Stimulated activated memory B cell treated with anti-CD40 and anti-IgM and Interleukin-4, amounts not matched to agents 10 μg/mL and 1 μg/mL and 100 μg/mL, for 72 hours (primary cell): ENCODE results near the gene NOC3L.
"Not testable (repeated sequence)": the region's sequence is repeated elsewhere in the genome, so short reads cannot be mapped to it uniquely, and the experiment has no call there.

Experiments
- ATAC-seq: fragments of 150-1000 bp; cut with Tn5 transposase; 2 replicates; pipeline ENCODE4 v1.10.0; 2021
- H3K27ac Mint-ChIP-seq: one replicate; pipeline ENCODE4 v1.8.0; 2022; ENCODE audit warnings: mild to moderate bottlenecking, mixed read lengths
- H3K27me3 Mint-ChIP-seq: one replicate; pipeline ENCODE4 v1.8.0; 2022; ENCODE audit warnings: mixed read lengths
- H3K36me3 Mint-ChIP-seq: one replicate; pipeline ENCODE4 v1.8.0; 2022; ENCODE audit warnings: mixed read lengths
- H3K4me1 Mint-ChIP-seq: one replicate; pipeline ENCODE4 v1.8.0; 2022; ENCODE audit warnings: mixed read lengths
- H3K4me3 Mint-ChIP-seq: one replicate; pipeline ENCODE4 v1.8.0; 2022; ENCODE audit warnings: mild to moderate bottlenecking, moderate library complexity, mixed read lengths
- H3K9me3 Mint-ChIP-seq: one replicate; pipeline ENCODE4 v1.8.0; 2022; ENCODE audit warnings: mixed read lengths

NOC3L gene

GRCh38 chr10:94362360-94363250 is at the start of gene NOC3L:
Gene NOC3L (minus strand): TSS chr10:94362939. CDS start chr10:94362838, 101 bp downstream.
- Mint-ChIP-seq H3K4me1 (peaks cover 39% of the 10 kb centered on the region), H3K4me3 (peak within 1 kb of the TSS; percentile 96), H3K36me3 (peaks cover 28% of the 10 kb centered on the region), H3K27me3 (no peaks in the 10 kb centered on the region), H3K9me3 (no peaks in the 10 kb centered on the region), H3K27ac (peak within 1 kb of the TSS; percentile 98)
- peak; percentile 99 for ATAC-seq

- no peak for ATAC-seq
- Mint-ChIP-seq H3K27ac (no peak overlapping the region), H3K27me3 (no peaks in the 10 kb centered on the region), H3K36me3 (peaks cover 6% of the 10 kb centered on the region), H3K4me1 (peaks cover 30% of the 10 kb centered on the region), H3K4me3 (no peak overlapping the region), H3K9me3 (no peaks in the 10 kb centered on the region)
These were observed 49.7 kb upstream of the NOC3L start for GRCh38 chr10:94412449-94412848.

GRCh38 chr10:94411304-94411703 is 48.6 kb upstream of the NOC3L start:
- Mint-ChIP-seq H3K4me3 (no peak overlapping the region), H3K27ac (no peak overlapping the region), H3K9me3 (no peaks in the 10 kb centered on the region), H3K4me1 (peaks cover 20% of the 10 kb centered on the region), H3K36me3 (peaks cover 6% of the 10 kb centered on the region), H3K27me3 (no peaks in the 10 kb centered on the region)
- no peak for ATAC-seq

- H3K36me3 Mint-ChIP-seq = peaks cover 6% of the 10 kb centered on the region
- H3K4me3 Mint-ChIP-seq = no peak overlapping the region
- H3K4me1 Mint-ChIP-seq = peaks cover 17% of the 10 kb centered on the region
- no peaks in the 10 kb centered on the region for H3K9me3 Mint-ChIP-seq
- no peaks in the 10 kb centered on the region for H3K27me3 Mint-ChIP-seq
- H3K27ac Mint-ChIP-seq = no peak overlapping the region
- ATAC-seq = no peak
These were observed 46.4 kb upstream of the NOC3L start for GRCh38 chr10:94409021-94409657.

GRCh38 chr10:94407668-94408067 is 44.9 kb upstream of the NOC3L start:
- Mint-ChIP-seq H3K9me3 (no peaks in the 10 kb centered on the region), H3K36me3 (peaks cover 6% of the 10 kb centered on the region), H3K4me3 (no peak overlapping the region), H3K4me1 (peaks cover 6% of the 10 kb centered on the region), H3K27me3 (no peaks in the 10 kb centered on the region), H3K27ac (no peak overlapping the region)
- no peak for ATAC-seq

GRCh38 chr10:94405406-94405805 is 42.7 kb upstream of the NOC3L start:
- no peak for ATAC-seq
- Mint-ChIP-seq H3K4me3 (no peak overlapping the region), H3K36me3 (no peaks in the 10 kb centered on the region), H3K9me3 (no peaks in the 10 kb centered on the region), H3K4me1 (peaks cover 16% of the 10 kb centered on the region), H3K27ac (no peak overlapping the region), H3K27me3 (no peaks in the 10 kb centered on the region)

GRCh38 chr10:94403380-94404213 is 40.9 kb upstream of the NOC3L start:
- peaks cover 16% of the 10 kb centered on the region for H3K4me1 Mint-ChIP-seq
- peak; percentile 89 for ATAC-seq
- peak overlapping the region; percentile 86 for H3K4me3 Mint-ChIP-seq
- H3K36me3 Mint-ChIP-seq = no peaks in the 10 kb centered on the region
- peak overlapping the region; percentile 86 for H3K27ac Mint-ChIP-seq
- no peaks in the 10 kb centered on the region for H3K27me3 Mint-ChIP-seq
- no peaks in the 10 kb centered on the region for H3K9me3 Mint-ChIP-seq

- H3K4me3 Mint-ChIP-seq = peak overlapping the region; percentile 86
- H3K9me3 Mint-ChIP-seq = no peaks in the 10 kb centered on the region
- H3K4me1 Mint-ChIP-seq = peaks cover 16% of the 10 kb centered on the region
- ATAC-seq = peak; percentile 49
- H3K27ac Mint-ChIP-seq = peak overlapping the region; percentile 86
- H3K36me3 Mint-ChIP-seq = no peaks in the 10 kb centered on the region
- H3K27me3 Mint-ChIP-seq = no peaks in the 10 kb centered on the region
These were observed 40.2 kb upstream of the NOC3L start for GRCh38 chr10:94402843-94403379.

- H3K27ac Mint-ChIP-seq = peak within 1 kb of the TSS; percentile 86
- ATAC-seq = peak; percentile 83
- H3K27me3 Mint-ChIP-seq = no peaks in the 10 kb centered on the region
- peaks cover 16% of the 10 kb centered on the region for H3K4me1 Mint-ChIP-seq
- H3K36me3 Mint-ChIP-seq = no peaks in the 10 kb centered on the region
- H3K9me3 Mint-ChIP-seq = no peaks in the 10 kb centered on the region
- peak within 1 kb of the TSS; percentile 86 for H3K4me3 Mint-ChIP-seq
These were observed 39.6 kb upstream of the NOC3L start, which contains the start of gene TBC1D12 for GRCh38 chr10:94402204-94402842. Gene TBC1D12 (plus strand): TSS chr10:94402541. CDS start chr10:94402614, 73 bp downstream.

- H3K4me1 Mint-ChIP-seq = peaks cover 9% of the 10 kb centered on the region
- H3K9me3 Mint-ChIP-seq = no peaks in the 10 kb centered on the region
- no peak overlapping the region for H3K4me3 Mint-ChIP-seq
- no peaks in the 10 kb centered on the region for H3K27me3 Mint-ChIP-seq
- no peak for ATAC-seq
- no peak overlapping the region for H3K27ac Mint-ChIP-seq
- H3K36me3 Mint-ChIP-seq = no peaks in the 10 kb centered on the region
These were observed 36.0 kb upstream of the NOC3L start for GRCh38 chr10:94398762-94399161.

- Mint-ChIP-seq H3K4me1 (peaks cover 9% of the 10 kb centered on the region), H3K27me3 (no peaks in the 10 kb centered on the region), H3K36me3 (no peaks in the 10 kb centered on the region), H3K9me3 (no peaks in the 10 kb centered on the region), H3K4me3 (no peak overlapping the region), H3K27ac (no peak overlapping the region)
- no peak for ATAC-seq
These were observed 35.0 kb upstream of the NOC3L start for GRCh38 chr10:94397549-94398370.

GRCh38 chr10:94392117-94392516 is 29.4 kb upstream of the NOC3L start:
- H3K36me3 Mint-ChIP-seq, H3K9me3 Mint-ChIP-seq, H3K27ac Mint-ChIP-seq, H3K4me3 Mint-ChIP-seq, ATAC-seq, H3K4me1 Mint-ChIP-seq, H3K27me3 Mint-ChIP-seq: not testable (repeated sequence)

- H3K4me3 Mint-ChIP-seq, H3K4me1 Mint-ChIP-seq, H3K9me3 Mint-ChIP-seq, H3K36me3 Mint-ChIP-seq, ATAC-seq, H3K27ac Mint-ChIP-seq: not testable (repeated sequence)
- H3K27me3 Mint-ChIP-seq = peaks cover 10% of the 10 kb centered on the region
These were observed 23.0 kb upstream of the NOC3L start for GRCh38 chr10:94385733-94386132.

- Mint-ChIP-seq H3K9me3 (no peaks in the 10 kb centered on the region), H3K4me3 (no peak overlapping the region), H3K27ac (no peak overlapping the region), H3K27me3 (peaks cover 18% of the 10 kb centered on the region), H3K36me3 (no peaks in the 10 kb centered on the region), H3K4me1 (no peaks in the 10 kb centered on the region)
- no peak for ATAC-seq
These were observed 20.8 kb upstream of the NOC3L start for GRCh38 chr10:94383530-94383929.
